Thoracic aorta (tissue), 2 donors: ENCODE data around the gene TJP1. TPM values are rescaled to one million over a fixed set of nuclear protein-coding genes. Genes with fewer than 3 reads are reported as not detected.

ENCODE experiments used
- ATAC-seq: fragments of 150-250 bp; one replicate; pipeline ENCODE4 v1.8.0; 2017; ENCODE audit warnings: low read depth; ENCODE audit not compliant: insufficient number of reproducible peaks, low FRiP score
- DNase-seq: peaks from one replicate; pipeline ENCODE4 v3.0.0-alpha.2; 2020; ENCODE audit warnings: low spot score
- H3K27ac ChIP-seq, 2 donors: fragments of 200-600 bp; sonication (generic); 1 replicate in 1 of 2; 2 replicates in 1 of 2; pipeline ENCODE4 v1.5.1; 2016; ENCODE audit warnings: mild to moderate bottlenecking in 2 of 2, moderate library complexity in 2 of 2
- H3K27me3 ChIP-seq: fragments of 200-600 bp; sonication (generic); replicated peaks from 2 replicates; pipeline ENCODE4 v1.6.0; 2016; ENCODE audit warnings: mild to moderate bottlenecking; ENCODE audit not compliant: insufficient read depth
- H3K36me3 ChIP-seq: fragments of 200-600 bp; sonication (generic); one replicate; pipeline ENCODE4 v1.5.1; 2016
- H3K4me1 ChIP-seq, 2 donors: fragments of 200-600 bp; sonication (generic); 1 replicate in 1 of 2; 2 replicates in 1 of 2; pipeline versions ENCODE4 v1.5.1 to v1.6.0; 2016; ENCODE audit warnings: low read depth in 2 of 2, mild to moderate bottlenecking in 1 of 2; ENCODE audit not compliant: control insufficient read depth in 1 of 2
- H3K4me3 ChIP-seq: fragments of 200-600 bp; sonication (generic); 2 replicates; pipeline ENCODE4 v1.5.1; 2016; ENCODE audit warnings: mild to moderate bottlenecking
- H3K9me3 ChIP-seq: fragments of 200-600 bp; sonication (generic); 2 replicates; pipeline ENCODE4 v1.5.1; 2016
- total RNA-seq, 2 donors: library from RNA; depleted of rRNA; stranded (reverse); fragments of >200 nt; gene quantifications; one replicate each; pipeline versions ENCODE4 v1.1.0 to v1.2.3, GENCODE V29; 2016
- TF ChIP-seq, protein P1 (sequence below): fragments of 200-600 bp; sonication (generic); IDR thresholded peaks from one replicate; pipeline ENCODE4 v1.5.1; 2019; ENCODE audit warnings: antibody characterized with exemption

TJP1 gene
- total RNA-seq, 2 donors from 2014 or later = 78.4 to 146 TPM

DNA sequence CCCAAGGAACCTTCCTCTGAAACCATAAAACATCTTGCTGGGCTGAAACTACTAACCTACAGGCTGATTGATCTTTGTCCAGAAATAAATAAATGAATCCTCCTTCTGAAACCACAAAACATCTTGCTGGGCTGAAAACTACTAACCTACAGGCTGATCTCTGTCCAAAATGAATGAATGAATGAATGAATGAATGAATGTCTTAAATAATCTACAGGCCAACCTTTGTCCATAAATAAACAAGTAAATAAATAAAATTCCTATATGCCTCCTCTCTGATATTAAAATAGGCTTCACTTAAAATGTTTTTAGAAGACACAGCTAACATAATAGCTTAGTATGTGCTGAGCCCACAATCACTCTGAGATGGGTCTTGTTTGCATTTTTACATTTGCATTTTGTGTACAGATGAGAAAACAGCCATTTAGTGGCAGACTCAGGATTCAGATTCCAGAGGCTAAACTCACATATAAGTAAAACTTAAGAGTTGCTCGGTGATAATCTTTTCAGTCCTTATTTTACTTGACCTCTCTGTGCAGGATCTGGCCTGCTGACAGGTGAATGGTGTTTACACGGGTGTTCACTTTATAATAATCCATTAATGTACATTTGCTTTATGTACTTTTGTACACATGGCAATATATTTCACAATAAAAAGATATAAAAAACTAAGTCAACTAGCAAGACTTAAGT, 10.4 kb downstream of the TJP1 start:
- Histone ChIP-seq H3K4me1 (peaks cover 0 to 47% of the 10 kb centered on the region in 2 donors), H3K36me3 (no peaks in the 10 kb centered on the region), H3K27me3 (no peaks in the 10 kb centered on the region), H3K9me3 (no peaks in the 10 kb centered on the region), H3K27ac (no peak overlapping the region), H3K4me3 (no peak overlapping the region)
- ATAC-seq (no peak), DNase-seq (no peak)
- TF ChIP-seq, protein P1, sequence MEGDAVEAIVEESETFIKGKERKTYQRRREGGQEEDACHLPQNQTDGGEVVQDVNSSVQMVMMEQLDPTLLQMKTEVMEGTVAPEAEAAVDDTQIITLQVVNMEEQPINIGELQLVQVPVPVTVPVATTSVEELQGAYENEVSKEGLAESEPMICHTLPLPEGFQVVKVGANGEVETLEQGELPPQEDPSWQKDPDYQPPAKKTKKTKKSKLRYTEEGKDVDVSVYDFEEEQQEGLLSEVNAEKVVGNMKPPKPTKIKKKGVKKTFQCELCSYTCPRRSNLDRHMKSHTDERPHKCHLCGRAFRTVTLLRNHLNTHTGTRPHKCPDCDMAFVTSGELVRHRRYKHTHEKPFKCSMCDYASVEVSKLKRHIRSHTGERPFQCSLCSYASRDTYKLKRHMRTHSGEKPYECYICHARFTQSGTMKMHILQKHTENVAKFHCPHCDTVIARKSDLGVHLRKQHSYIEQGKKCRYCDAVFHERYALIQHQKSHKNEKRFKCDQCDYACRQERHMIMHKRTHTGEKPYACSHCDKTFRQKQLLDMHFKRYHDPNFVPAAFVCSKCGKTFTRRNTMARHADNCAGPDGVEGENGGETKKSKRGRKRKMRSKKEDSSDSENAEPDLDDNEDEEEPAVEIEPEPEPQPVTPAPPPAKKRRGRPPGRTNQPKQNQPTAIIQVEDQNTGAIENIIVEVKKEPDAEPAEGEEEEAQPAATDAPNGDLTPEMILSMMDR = no peak

DNA sequence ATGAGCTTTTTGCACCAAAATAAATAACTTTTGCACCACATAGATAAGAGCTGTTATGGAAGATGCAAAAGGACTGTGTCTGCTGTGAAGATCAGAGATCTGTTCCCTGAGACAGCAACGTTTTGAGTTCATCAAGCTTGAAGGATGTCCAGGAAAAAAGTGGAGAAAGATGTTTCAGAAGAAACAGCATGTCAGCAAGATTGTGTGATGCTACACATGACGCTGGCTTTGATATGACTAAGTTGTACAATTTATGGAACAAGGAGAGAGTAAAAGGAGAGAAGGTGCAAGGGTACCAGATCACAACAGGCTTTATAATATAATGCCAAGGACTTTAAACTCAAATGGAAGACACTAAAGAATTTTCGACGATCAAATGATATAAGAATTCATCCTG, 16.6 kb downstream of the TJP1 start:
- Histone ChIP-seq H3K36me3 (no peaks in the 10 kb centered on the region), H3K9me3 (no peaks in the 10 kb centered on the region), H3K27ac (no peak overlapping the region), H3K4me1 (peaks cover 7 to 44% of the 10 kb centered on the region in 2 donors), H3K27me3 (no peaks in the 10 kb centered on the region), H3K4me3 (no peak overlapping the region)
- ATAC-seq = no peak
- TF ChIP-seq, protein P1 = no peak
- no peak for DNase-seq

DNA sequence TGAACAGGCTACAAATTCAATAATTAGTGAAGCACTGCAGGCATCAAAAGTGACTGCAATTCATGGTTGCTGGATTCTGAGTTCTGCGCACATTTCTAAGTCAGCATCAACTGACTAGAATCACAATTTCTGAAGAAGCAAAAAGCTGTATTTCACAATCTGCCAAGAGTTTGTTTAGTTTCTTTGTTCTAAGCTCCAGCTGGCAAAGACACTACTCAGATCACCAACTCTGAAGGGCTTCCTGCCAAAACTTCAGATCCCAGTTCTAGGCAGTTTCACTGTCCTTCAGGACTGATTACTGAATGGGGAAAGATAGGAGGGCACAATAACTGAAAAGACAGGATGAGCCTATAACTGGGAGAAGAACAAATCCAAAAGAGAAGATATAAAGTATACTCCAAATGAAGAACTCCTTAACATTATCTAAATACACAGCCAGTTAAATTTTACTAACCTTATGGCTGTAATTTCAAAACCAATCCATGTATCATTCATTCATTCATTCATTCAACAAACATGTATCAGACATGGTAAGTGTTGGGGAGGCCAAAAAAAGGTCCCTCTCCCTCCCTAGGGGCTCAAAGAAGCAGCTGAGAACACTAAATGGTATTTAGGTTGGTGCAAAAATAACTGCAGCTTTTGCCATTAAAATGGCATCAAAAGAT, 17.1 kb downstream of the TJP1 start:
- Histone ChIP-seq H3K4me3 (no peak overlapping the region), H3K27ac (no peak overlapping the region), H3K36me3 (no peaks in the 10 kb centered on the region), H3K4me1 (peaks cover 10 to 44% of the 10 kb centered on the region in 2 donors), H3K27me3 (no peaks in the 10 kb centered on the region), H3K9me3 (no peaks in the 10 kb centered on the region)
- TF ChIP-seq, protein P1 = no peak
- DNase-seq (no peak), ATAC-seq (no peak)

DNA sequence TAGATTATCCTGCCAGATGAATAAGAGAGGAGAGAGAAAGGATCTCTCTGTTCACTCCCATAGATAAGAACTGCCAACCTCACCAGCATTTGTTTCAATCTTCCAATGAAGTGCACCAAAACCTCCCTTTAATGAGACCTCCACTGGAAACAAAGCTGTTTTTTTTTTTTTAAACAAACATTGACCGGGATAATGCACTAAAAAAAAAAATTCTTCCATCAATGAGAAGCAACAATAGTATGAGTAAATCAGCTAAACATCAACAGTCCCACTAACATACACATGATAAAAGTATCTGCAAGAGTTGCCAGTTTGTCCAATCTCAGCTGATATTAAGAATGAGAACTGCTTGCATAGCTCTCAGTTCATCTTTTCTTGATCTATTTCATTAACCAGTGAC, 19.9 kb downstream of the TJP1 start:
- Histone ChIP-seq H3K27ac (no peak overlapping the region), H3K27me3 (no peaks in the 10 kb centered on the region), H3K9me3 (no peaks in the 10 kb centered on the region), H3K4me3 (no peak overlapping the region), H3K36me3 (no peaks in the 10 kb centered on the region), H3K4me1 (peaks cover 10 to 40% of the 10 kb centered on the region in 2 donors)
- ATAC-seq = no peak
- TF ChIP-seq, protein P1 = no peak
- no peak for DNase-seq

DNA sequence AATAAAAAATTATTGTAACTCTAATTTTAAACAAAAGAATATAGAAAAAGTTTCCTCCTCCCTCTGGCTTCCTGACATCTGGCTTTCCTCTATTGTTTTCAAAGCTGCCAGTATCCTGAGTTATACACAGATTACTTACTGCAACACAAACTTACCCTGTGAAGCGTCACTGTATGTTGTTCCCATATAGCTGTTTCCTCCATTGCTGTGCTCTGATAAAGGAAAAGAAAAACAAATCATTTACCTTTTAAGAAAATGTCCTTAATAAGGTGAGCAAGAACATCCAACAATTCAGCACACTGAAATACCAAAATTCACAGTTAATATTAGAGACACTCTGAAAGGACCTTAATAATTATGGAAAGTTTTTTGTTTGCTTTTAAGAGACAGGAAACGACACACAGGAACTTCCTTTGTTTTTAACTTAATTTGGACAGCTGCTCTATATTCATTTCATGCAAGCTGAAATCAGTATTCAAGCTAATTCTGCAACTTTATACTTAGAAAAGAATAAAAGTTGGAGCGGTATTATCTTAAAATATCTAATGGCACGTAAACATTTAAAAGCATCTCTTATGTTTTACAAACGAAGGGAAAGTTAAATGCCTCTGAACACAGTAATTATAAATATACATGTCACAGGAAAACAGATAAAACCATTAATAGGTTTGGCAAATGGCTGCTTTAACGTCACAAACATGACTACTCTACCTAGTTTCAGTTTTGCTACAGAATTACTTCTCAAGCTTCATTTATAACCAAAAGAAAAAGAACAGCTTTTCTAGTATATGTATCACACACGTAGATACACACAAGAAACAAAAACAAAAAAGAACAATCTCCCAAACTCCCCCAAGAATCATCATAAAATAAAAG, 21.5 kb downstream of the TJP1 start:
- ATAC-seq (no peak), DNase-seq (no peak)
- Histone ChIP-seq H3K4me3 (no peak overlapping the region), H3K36me3 (no peaks in the 10 kb centered on the region), H3K4me1 (peaks cover 10 to 32% of the 10 kb centered on the region in 2 donors), H3K27ac (no peak overlapping the region), H3K9me3 (no peaks in the 10 kb centered on the region), H3K27me3 (no peaks in the 10 kb centered on the region)
- TF ChIP-seq, protein P1 = no peak
